ENCODE measurements around the gene TTC9B. TPM values are rescaled to one million over a fixed set of nuclear protein-coding genes. Genes with fewer than 3 reads are reported as not detected.

TTC9B gene
- total and polyA plus RNA-seq, 4 experiments from 2014 or later, result not detected

DNA sequence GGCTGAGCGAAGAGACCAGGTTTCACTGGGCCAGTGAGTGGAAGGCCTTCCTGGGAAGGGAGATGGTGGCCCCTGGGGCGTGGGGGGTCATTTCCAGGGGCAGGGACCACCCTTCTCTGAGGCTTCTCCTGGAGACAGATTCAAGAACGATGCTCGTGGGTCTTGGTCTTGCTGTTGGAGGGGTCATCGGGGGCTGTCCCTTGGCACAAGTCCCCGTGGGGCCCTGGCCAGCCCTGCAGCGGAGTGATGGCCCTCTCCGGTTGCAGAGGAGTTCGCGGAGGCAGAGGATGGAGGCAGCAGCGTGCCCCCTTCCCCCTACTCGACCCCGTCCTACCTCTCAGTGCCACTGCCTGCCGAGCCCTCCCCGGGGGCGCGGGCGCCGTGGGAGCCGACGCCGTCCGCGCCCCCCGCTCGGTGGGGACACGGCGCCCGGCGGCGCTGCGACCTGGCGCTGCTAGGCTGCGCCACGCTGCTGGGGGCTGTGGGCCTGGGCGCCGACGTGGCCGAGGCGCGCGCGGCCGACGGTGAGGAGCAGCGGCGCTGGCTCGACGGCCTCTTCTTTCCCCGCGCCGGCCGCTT is 4.8 kb downstream of the TTC9B start:
- Mint-ChIP-seq H3K9me3 (no peaks in the 10 kb centered on the region), H3K36me3 (peaks cover 14 to 16% of the 10 kb centered on the region in 2 donors), H3K4me1 (peaks cover 4 to 8% (median 5%) of the 10 kb centered on the region in 4 donors), H3K27ac (no peak overlapping the region), H3K4me3 (no peak overlapping the region), H3K27me3 (peaks cover 10 to 14% of the 10 kb centered on the region in 2 donors)
- H3K9me3 ChIP-seq (ENCODE audit: control insufficient read depth in 1 of 2, low read length in 2 of 2), result no peaks in the 10 kb centered on the region
- H3K27ac ChIP-seq (ENCODE audit: low read depth, low read length), result no peak overlapping the region
- no peak overlapping the region for H3K4me3 ChIP-seq (ENCODE audit: low read length in 2 of 2)
- POLR2A ChIA-PET (ENCODE audit: partially characterized antibody), result no interaction called here
- H3K36me3 ChIP-seq (ENCODE audit: insufficient read depth, low read length), result no peaks in the 10 kb centered on the region
- peaks cover 12% of the 10 kb centered on the region for H3K4me1 ChIP-seq (ENCODE audit: insufficient read depth, low read length)
- intact Hi-C loops (cut with micrococcal nuclease), result no loop called here
- peaks cover 20% of the 10 kb centered on the region for H3K27me3 ChIP-seq (ENCODE audit: insufficient read depth, low read length)
- CTCF ChIA-PET (ENCODE audit: partially characterized antibody), result no interaction called here
- DNase-seq, result no peak

DNA sequence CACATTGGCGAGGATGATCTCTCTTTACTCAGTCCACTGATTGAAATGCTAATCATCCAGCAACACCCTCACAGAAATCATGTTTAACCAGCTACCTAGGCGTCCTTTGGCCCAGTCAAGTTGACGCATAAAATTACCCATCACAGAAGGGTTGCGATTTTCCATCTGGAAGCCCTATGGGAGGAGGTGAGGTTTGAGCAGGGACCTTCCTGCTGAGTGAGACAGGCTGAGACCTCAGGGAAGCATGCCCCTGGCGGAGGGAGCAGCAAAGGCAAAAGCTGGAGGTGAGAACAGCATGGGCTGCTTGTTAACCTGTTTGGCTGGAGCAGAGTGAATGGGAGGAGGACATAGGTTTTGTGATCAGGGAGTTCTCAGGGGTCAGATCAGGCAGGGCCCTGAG is 7.3 kb downstream of the TTC9B start:
- Histone ChIP-seq H3K27ac (ENCODE audit: low read depth, low read length) (no peak overlapping the region), H3K27me3 (ENCODE audit: insufficient read depth, low read length) (peaks cover 1% of the 10 kb centered on the region), H3K4me1 (ENCODE audit: insufficient read depth, low read length) (no peaks in the 10 kb centered on the region), H3K4me3 (ENCODE audit: low read length in 2 of 2) (no peak overlapping the region), H3K9me3 (ENCODE audit: control insufficient read depth in 1 of 2, low read length in 2 of 2) (no peaks in the 10 kb centered on the region), H3K36me3 (ENCODE audit: insufficient read depth, low read length) (no peaks in the 10 kb centered on the region)
- POLR2A ChIA-PET (ENCODE audit: partially characterized antibody), result no interaction called here
- Mint-ChIP-seq H3K36me3 (peaks cover 16 to 17% of the 10 kb centered on the region in 2 donors), H3K27ac (no peak overlapping the region), H3K4me3 (no peak overlapping the region), H3K27me3 (peaks cover 0 to under 1% of the 10 kb centered on the region in 2 donors), H3K4me1 (no peaks in the 10 kb centered on the region), H3K9me3 (no peaks in the 10 kb centered on the region)
- CTCF ChIA-PET (ENCODE audit: partially characterized antibody), result no interaction called here
- intact Hi-C loops (cut with micrococcal nuclease), result no loop called here
- no peak for DNase-seq

DNA sequence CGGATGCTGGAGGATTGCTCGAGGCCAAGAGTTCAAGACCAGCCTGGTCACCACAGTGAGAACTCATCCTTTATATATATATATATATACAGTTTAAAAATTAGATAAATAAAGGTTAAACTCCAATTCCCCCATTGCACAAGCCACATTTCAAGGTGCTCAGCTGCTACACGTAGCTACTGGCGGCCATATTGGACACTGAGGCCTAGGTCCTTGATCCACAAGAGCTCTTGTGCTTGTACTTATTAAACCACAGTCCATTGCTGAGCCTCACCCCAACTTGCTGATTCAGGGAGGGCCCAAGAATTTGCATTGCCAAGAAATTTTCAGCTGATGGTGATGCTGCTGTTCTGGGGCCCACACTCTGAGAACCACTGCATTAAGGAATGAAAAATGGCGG is 9.6 kb downstream of the TTC9B start:
- intact Hi-C loops (cut with micrococcal nuclease), result no loop called here
- H3K4me3 ChIP-seq (ENCODE audit: low read length in 2 of 2), result no peak overlapping the region
- Mint-ChIP-seq H3K4me3 (no peak overlapping the region), H3K4me1 (no peaks in the 10 kb centered on the region), H3K27me3 (no peaks in the 10 kb centered on the region), H3K36me3 (peaks cover 22 to 30% of the 10 kb centered on the region in 2 donors), H3K9me3 (no peaks in the 10 kb centered on the region), H3K27ac (no peak overlapping the region)
- no peaks in the 10 kb centered on the region for H3K36me3 ChIP-seq (ENCODE audit: insufficient read depth, low read length)
- H3K27ac ChIP-seq (ENCODE audit: low read depth, low read length), result no peak overlapping the region
- H3K4me1 ChIP-seq (ENCODE audit: insufficient read depth, low read length), result no peaks in the 10 kb centered on the region
- ChIA-PET CTCF (ENCODE audit: partially characterized antibody) (interaction anchor here (1.3 kb wide), 1 partner anchor 12 kb away, joined by 4 read pairs; no protein-coding TSS in a partner anchor), POLR2A (ENCODE audit: partially characterized antibody) (no interaction called here)
- no peaks in the 10 kb centered on the region for H3K9me3 ChIP-seq (ENCODE audit: control insufficient read depth in 1 of 2, low read length in 2 of 2)
- no peaks in the 10 kb centered on the region for H3K27me3 ChIP-seq (ENCODE audit: insufficient read depth, low read length)
- no peak for DNase-seq

DNA sequence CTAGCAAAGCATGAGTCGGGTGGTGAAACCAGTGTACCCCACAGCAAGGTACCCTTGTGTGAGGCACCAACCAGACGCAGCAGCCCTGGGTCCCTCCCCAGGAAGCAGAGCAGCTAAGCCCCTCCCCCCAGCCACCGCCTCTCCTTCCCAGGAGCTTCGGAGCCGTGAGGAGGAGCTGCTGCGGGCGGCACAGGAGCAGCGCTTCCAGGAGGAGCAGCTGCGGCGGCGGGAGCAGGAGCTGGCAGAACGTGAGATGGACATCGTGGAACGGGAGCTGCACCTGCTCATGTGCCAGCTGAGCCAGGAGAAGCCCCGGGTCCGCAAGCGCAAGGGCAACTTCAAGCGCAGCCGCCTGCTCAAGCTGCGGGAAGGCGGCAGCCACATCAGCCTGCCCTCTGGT is 12.4 kb downstream of the TTC9B start:
- Histone ChIP-seq H3K36me3 (ENCODE audit: insufficient read depth, low read length) (no peaks in the 10 kb centered on the region), H3K4me3 (ENCODE audit: low read length in 2 of 2) (no peak overlapping the region), H3K27ac (ENCODE audit: low read depth, low read length) (no peak overlapping the region), H3K4me1 (ENCODE audit: insufficient read depth, low read length) (no peaks in the 10 kb centered on the region), H3K27me3 (ENCODE audit: insufficient read depth, low read length) (no peaks in the 10 kb centered on the region), H3K9me3 (ENCODE audit: control insufficient read depth in 1 of 2, low read length in 2 of 2) (no peaks in the 10 kb centered on the region)
- H3K27me3 Mint-ChIP-seq, result no peaks in the 10 kb centered on the region
- no peaks in the 10 kb centered on the region for H3K9me3 Mint-ChIP-seq
- ChIA-PET CTCF (ENCODE audit: partially characterized antibody) (interaction anchor here (1.2 kb wide), 1 partner anchor 14 kb away, joined by 3 read pairs; no protein-coding TSS in a partner anchor), POLR2A (ENCODE audit: partially characterized antibody) (no interaction called here)
- no peak overlapping the region for H3K4me3 Mint-ChIP-seq
- H3K4me1 Mint-ChIP-seq, result no peaks in the 10 kb centered on the region
- no peak overlapping the region for H3K27ac Mint-ChIP-seq
- DNase-seq, result no peak
- H3K36me3 Mint-ChIP-seq, result peaks cover 19 to 25% of the 10 kb centered on the region in 2 donors
- intact Hi-C loops (cut with micrococcal nuclease), result no loop called here

DNA sequence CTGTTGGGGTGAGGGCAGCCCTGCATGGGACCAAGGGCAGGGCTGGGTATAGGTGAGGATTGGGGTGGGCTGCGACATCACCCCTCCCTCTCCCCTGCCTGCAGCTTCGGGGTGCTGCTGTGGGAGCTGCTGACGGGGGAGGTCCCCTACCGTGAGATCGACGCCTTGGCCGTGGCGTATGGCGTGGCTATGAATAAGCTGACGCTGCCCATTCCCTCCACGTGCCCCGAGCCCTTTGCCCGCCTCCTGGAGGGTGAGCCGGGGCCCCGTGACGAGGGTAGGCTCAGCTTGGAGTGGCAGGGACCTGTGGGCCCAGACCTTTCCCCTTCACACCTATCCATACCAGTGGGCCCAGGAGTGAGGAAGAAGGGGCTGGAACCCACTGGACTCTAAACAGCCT is 13.8 kb downstream of the TTC9B start:
- H3K9me3 ChIP-seq (ENCODE audit: control insufficient read depth in 1 of 2, low read length in 2 of 2), result no peaks in the 10 kb centered on the region
- CTCF ChIA-PET (ENCODE audit: partially characterized antibody), result no interaction called here
- POLR2A ChIA-PET (ENCODE audit: partially characterized antibody), result no interaction called here

DNA sequence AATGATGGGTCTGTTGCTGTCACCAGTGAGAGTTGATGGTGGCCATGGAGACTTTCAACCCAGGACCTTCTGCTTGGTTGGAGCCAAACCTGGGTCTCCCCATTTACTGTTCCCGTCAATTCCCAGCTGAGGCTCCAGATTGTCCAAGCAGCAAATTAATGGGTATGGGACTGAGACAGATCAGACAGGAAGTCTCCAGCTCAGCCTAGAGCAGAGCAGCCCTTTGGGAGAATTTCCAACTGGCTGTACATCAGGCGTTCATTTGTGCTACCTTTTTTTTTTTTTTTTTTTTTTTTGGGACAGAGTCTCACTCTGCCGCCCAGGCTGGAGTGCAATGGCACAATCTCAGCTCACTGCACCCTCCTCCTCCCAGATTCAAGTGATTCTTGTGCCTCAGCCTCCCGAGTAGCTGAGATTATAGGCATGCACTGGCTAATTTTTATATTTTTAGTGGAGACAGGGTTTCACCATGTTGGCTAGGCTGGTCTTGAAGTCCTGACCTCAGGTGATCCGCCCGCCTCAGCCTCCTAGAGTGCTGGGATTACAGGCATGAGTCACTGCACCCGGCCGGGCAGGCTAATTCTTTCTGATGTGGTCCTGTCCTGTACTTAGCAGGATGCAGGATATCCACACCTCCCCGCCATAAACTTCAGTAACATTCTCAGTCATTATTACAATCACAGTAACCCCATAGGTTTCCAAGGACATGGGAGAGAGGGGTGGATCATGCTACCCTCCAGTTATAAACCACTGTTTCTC is 17.7 kb downstream of the TTC9B start:
- intact Hi-C loops (cut with micrococcal nuclease), result no loop called here
- H3K9me3 Mint-ChIP-seq, result no peaks in the 10 kb centered on the region
- peaks cover 14 to 18% of the 10 kb centered on the region in 2 donors for H3K36me3 Mint-ChIP-seq
- Histone ChIP-seq H3K27me3 (ENCODE audit: insufficient read depth, low read length) (no peaks in the 10 kb centered on the region), H3K4me3 (ENCODE audit: low read length in 2 of 2) (no peak overlapping the region), H3K27ac (ENCODE audit: low read depth, low read length) (no peak overlapping the region), H3K9me3 (ENCODE audit: control insufficient read depth in 1 of 2, low read length in 2 of 2) (no peaks in the 10 kb centered on the region), H3K4me1 (ENCODE audit: insufficient read depth, low read length) (no peaks in the 10 kb centered on the region), H3K36me3 (ENCODE audit: insufficient read depth, low read length) (no peaks in the 10 kb centered on the region)
- DNase-seq, result no peak
- no peaks in the 10 kb centered on the region for H3K27me3 Mint-ChIP-seq
- no peak overlapping the region for H3K4me3 Mint-ChIP-seq
- H3K27ac Mint-ChIP-seq, result no peak overlapping the region
- H3K4me1 Mint-ChIP-seq, result peaks cover 0 to 3% (median 0%) of the 10 kb centered on the region in 4 donors
- ChIA-PET POLR2A (ENCODE audit: partially characterized antibody) (no interaction called here), CTCF (ENCODE audit: partially characterized antibody) (no interaction called here)

More for the DNA sequence above, 13.8 kb downstream of the TTC9B start:
- Histone ChIP-seq H3K27ac (ENCODE audit: low read depth, low read length) (no peak overlapping the region), H3K27me3 (ENCODE audit: insufficient read depth, low read length) (no peaks in the 10 kb centered on the region), H3K4me3 (ENCODE audit: low read length in 2 of 2) (no peak overlapping the region), H3K36me3 (ENCODE audit: insufficient read depth, low read length) (no peaks in the 10 kb centered on the region), H3K4me1 (ENCODE audit: insufficient read depth, low read length) (no peaks in the 10 kb centered on the region)
- no peak overlapping the region for H3K4me3 Mint-ChIP-seq
- no peaks in the 10 kb centered on the region for H3K9me3 Mint-ChIP-seq
- H3K4me1 Mint-ChIP-seq, result no peaks in the 10 kb centered on the region
- intact Hi-C loops (cut with micrococcal nuclease), result no loop called here
- peaks cover 17 to 21% of the 10 kb centered on the region in 2 donors for H3K36me3 Mint-ChIP-seq
- no peak for DNase-seq
- no peak overlapping the region for H3K27ac Mint-ChIP-seq
- H3K27me3 Mint-ChIP-seq, result no peaks in the 10 kb centered on the region

DNA sequence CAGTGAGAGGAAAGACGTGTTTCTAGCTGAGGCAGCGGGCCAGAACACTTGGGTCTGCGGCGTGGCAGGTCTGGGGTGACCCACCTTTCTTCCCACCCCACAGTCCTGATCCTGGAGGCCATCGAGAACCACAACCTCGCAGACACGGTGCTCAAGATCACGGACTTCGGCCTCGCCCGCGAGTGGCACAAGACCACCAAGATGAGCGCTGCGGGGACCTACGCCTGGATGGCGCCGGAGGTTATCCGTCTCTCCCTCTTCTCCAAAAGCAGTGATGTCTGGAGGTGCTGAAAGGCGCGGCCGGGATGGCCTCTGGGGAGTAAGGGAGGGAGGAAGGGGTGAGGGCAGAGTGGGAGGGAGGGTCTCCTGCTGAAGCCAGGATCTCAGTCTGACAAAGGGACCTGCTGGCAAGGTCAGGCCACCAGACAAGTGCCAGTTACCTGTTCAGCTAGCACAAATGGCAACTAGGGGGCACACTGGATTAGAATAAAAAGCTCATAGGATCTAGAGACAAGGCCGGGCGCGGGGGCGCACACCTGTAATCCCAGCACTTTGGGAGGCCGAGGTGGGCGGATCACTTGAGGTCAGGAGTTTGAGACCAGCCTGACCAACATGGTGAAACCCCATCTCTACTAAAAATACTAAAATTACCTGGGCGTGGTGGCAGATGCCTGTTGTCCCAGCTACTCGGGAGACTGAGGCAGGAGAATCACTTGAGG is 19.8 kb downstream of the TTC9B start:
- H3K9me3 ChIP-seq (ENCODE audit: control insufficient read depth in 1 of 2, low read length in 2 of 2), result no peaks in the 10 kb centered on the region
- H3K27ac Mint-ChIP-seq, result peak overlapping the region in 2 of 7 donors; percentile 12 to 81
- no peak for DNase-seq
- no peaks in the 10 kb centered on the region for H3K36me3 ChIP-seq (ENCODE audit: insufficient read depth, low read length)
- ChIA-PET CTCF (ENCODE audit: partially characterized antibody) (no interaction called here), POLR2A (ENCODE audit: partially characterized antibody) (no interaction called here)
- no peak overlapping the region for H3K4me3 ChIP-seq (ENCODE audit: low read length in 2 of 2)
- peaks cover 8 to 18% (median 12%) of the 10 kb centered on the region in 4 donors for H3K4me1 Mint-ChIP-seq
- H3K4me3 Mint-ChIP-seq, result no peak overlapping the region
- intact Hi-C loops (cut with micrococcal nuclease), result loop anchor here (10.0 kb wide), 1 partner anchor 54 kb away; no protein-coding TSS in a partner anchor
- H3K9me3 Mint-ChIP-seq, result no peaks in the 10 kb centered on the region
- H3K4me1 ChIP-seq (ENCODE audit: insufficient read depth, low read length), result no peaks in the 10 kb centered on the region
- H3K27me3 ChIP-seq (ENCODE audit: insufficient read depth, low read length), result no peaks in the 10 kb centered on the region
- H3K27ac ChIP-seq (ENCODE audit: low read depth, low read length), result no peak overlapping the region
- H3K36me3 Mint-ChIP-seq, result peaks cover 4 to 8% of the 10 kb centered on the region in 2 donors
- no peaks in the 10 kb centered on the region for H3K27me3 Mint-ChIP-seq
